CD4-positive, alpha-beta T cell (primary cell): ENCODE data around the gene CYP24A1. TPM values are rescaled to one million over a fixed set of nuclear protein-coding genes. Genes with fewer than 3 reads are reported as not detected.

Experiments used
- ATAC-seq: fragments of 200-7000 bp; cut with Tn5 transposase; one replicate; pipeline ENCODE4 v1.10.0; 2022; ENCODE audit warnings: mild to moderate bottlenecking; ENCODE audit not compliant: poor library complexity
- CTCF ChIA-PET: fragments of 350-600 bp; sonication (Branson Sonifier 250); formaldehyde crosslinking; loops from one replicate; lab custom pipeline; 2021; ENCODE audit warnings: antibody characterized with exemption, inconsistent platforms; lab: Charles Lee
- POLR2A ChIA-PET: fragments of 350-600 bp; sonication (Branson Sonifier 250); formaldehyde crosslinking; loops from one replicate; lab custom pipeline; 2021; ENCODE audit warnings: antibody characterized with exemption, inconsistent platforms; lab: Charles Lee
- DNase-seq, 14 experiments: peaks; one replicate each; pipeline ENCODE4 v3.0.0-alpha.2; 2013 to 2020; ENCODE audit warnings: mixed read lengths in 2 of 14
- H3K27ac ChIP-seq, 2 donors: one replicate each; pipeline versions ENCODE4 v1.5.1 to v1.7.0; 2013; ENCODE audit warnings: low read length in 2 of 2, low read depth in 1 of 2, mild to moderate bottlenecking in 1 of 2
- H3K27me3 ChIP-seq, 2 experiments: 1 replicate in 1 of 2; 2 replicates in 1 of 2; pipeline versions ENCODE4 v1.6.1 to v1.7.0; 2013; ENCODE audit warnings: low read length in 2 of 2, control low read depth in 1 of 2, mild to moderate bottlenecking in 1 of 2, moderate library complexity in 1 of 2; ENCODE audit not compliant: insufficient read depth in 2 of 2, control insufficient read depth in 1 of 2
- H3K36me3 ChIP-seq: one replicate; pipeline ENCODE4 v1.6.1; 2013; ENCODE audit warnings: low read length, control low read depth; ENCODE audit not compliant: insufficient read depth
- H3K4me1 ChIP-seq: one replicate; pipeline ENCODE4 v1.6.1; 2013; ENCODE audit warnings: low read length, control low read depth; ENCODE audit not compliant: insufficient read depth
- H3K4me3 ChIP-seq: one replicate; pipeline ENCODE4 v1.5.1; 2013; ENCODE audit warnings: mild to moderate bottlenecking, low read length, moderate library complexity
- H3K9me3 ChIP-seq, 2 experiments: 1 replicate in 1 of 2; 2 replicates in 1 of 2; pipeline versions ENCODE4 v1.6.1 to v1.7.0; 2013; ENCODE audit warnings: low read length in 2 of 2, mild to moderate bottlenecking in 2 of 2, control low read depth in 1 of 2, moderate library complexity in 1 of 2; ENCODE audit not compliant: control insufficient read depth in 1 of 2, insufficient read depth in 1 of 2
- H3K27ac Mint-ChIP-seq: one replicate; pipeline ENCODE4 v1.8.0; 2020; ENCODE audit warnings: mixed read lengths
- H3K27me3 Mint-ChIP-seq: one replicate; pipeline ENCODE4 v1.8.0; 2021; ENCODE audit warnings: mixed read lengths
- H3K36me3 Mint-ChIP-seq: one replicate; pipeline ENCODE4 v1.8.0; 2021; ENCODE audit warnings: low read depth, mixed read lengths
- H3K4me1 Mint-ChIP-seq: one replicate; pipeline ENCODE4 v1.8.0; 2021; ENCODE audit warnings: low read depth, mixed read lengths
- H3K4me3 Mint-ChIP-seq: one replicate; pipeline ENCODE4 v1.8.0; 2020; ENCODE audit warnings: mild to moderate bottlenecking, mixed read lengths
- H3K9me3 Mint-ChIP-seq: one replicate; pipeline ENCODE4 v1.8.0; 2020; ENCODE audit warnings: mixed read lengths
- CTCF ChIP-seq: fragments of 200-600 bp; IDR thresholded peaks from one replicate; pipeline ENCODE4 v1.8.0; 2022; ENCODE audit warnings: antibody characterized with exemption, mild to moderate bottlenecking
- intact Hi-C, 2 experiments: fragments of 100-400 bp; cut with DNase I in 1 of 2; cut with micrococcal nuclease in 1 of 2; formaldehyde crosslinking; loops; one replicate each; pipeline versions ENCODE4 v1.15.1 to v1.9.0; 2023 to 2025; cut with DNase I, micrococcal nuclease
- total RNA-seq, 174 experiments: library from RNA in 2 of 174; stranded (reverse) in 2 of 174; gene quantifications; one replicate each; pipeline ENCODE4 v1.2.3 and lab custom pipeline; 2021 to 2026

The CYP24A1 gene
- total RNA-seq, 2 experiments from 2014 or later, result 0.56 to 1.0 TPM

GRCh38 chr20:54218470-54218869, 44.7 kb upstream of the CYP24A1 start:
- Histone ChIP-seq H3K27me3 (no peaks in the 10 kb centered on the region), H3K9me3 (no peaks in the 10 kb centered on the region), H3K4me1 (peaks cover 13% of the 10 kb centered on the region), H3K27ac (no peak overlapping the region), H3K36me3 (peaks cover 27% of the 10 kb centered on the region), H3K4me3 (no peak overlapping the region)
- DNase-seq, result no peak
- Mint-ChIP-seq H3K9me3 (no peaks in the 10 kb centered on the region), H3K4me3 (no peak overlapping the region), H3K4me1 (peaks cover 29% of the 10 kb centered on the region), H3K27ac (no peak overlapping the region), H3K36me3 (peaks cover 45% of the 10 kb centered on the region), H3K27me3 (no peaks in the 10 kb centered on the region)
- ChIA-PET CTCF (interaction anchor here (1.8 kb wide), 1 partner anchor 19 kb away, joined by 4 read pairs; no protein-coding TSS in a partner anchor), POLR2A (no interaction called here)
- intact Hi-C loops, result no loop called here
- TF ChIP-seq CTCF, result no peak
- no peak for ATAC-seq

- H3K4me3 Mint-ChIP-seq, result no peak overlapping the region
- Histone ChIP-seq H3K27me3 (no peaks in the 10 kb centered on the region), H3K9me3 (no peaks in the 10 kb centered on the region), H3K4me1 (peaks cover 13% of the 10 kb centered on the region), H3K4me3 (no peak overlapping the region), H3K27ac (no peak overlapping the region), H3K36me3 (peaks cover 27% of the 10 kb centered on the region)
- ATAC-seq, result no peak
- intact Hi-C loops, result no loop called here
- no peaks in the 10 kb centered on the region for H3K27me3 Mint-ChIP-seq
- peaks cover 32% of the 10 kb centered on the region for H3K4me1 Mint-ChIP-seq
- peaks cover 45% of the 10 kb centered on the region for H3K36me3 Mint-ChIP-seq
- ChIA-PET CTCF (interaction anchor here (1.8 kb wide), 1 partner anchor 18 kb away, joined by 4 read pairs; no protein-coding TSS in a partner anchor), POLR2A (no interaction called here)
- H3K9me3 Mint-ChIP-seq, result no peaks in the 10 kb centered on the region
- DNase-seq, result no peak
- H3K27ac Mint-ChIP-seq, result no peak overlapping the region
- no peak for TF ChIP-seq CTCF
These were observed 44.0 kb upstream of the CYP24A1 start for GRCh38 chr20:54217762-54218161.

GRCh38 chr20:54215157-54215789, 41.5 kb upstream of the CYP24A1 start:
- ChIA-PET CTCF (interaction anchor here (1.0 kb wide), 1 partner anchor 10 kb away, joined by 3 read pairs; no protein-coding TSS in a partner anchor), POLR2A (no interaction called here)
- H3K27me3 ChIP-seq, result no peaks in the 10 kb centered on the region
- H3K9me3 ChIP-seq, result no peaks in the 10 kb centered on the region
- Mint-ChIP-seq H3K9me3 (no peaks in the 10 kb centered on the region), H3K27ac (no peak overlapping the region), H3K4me3 (no peak overlapping the region), H3K4me1 (peaks cover 28% of the 10 kb centered on the region), H3K27me3 (no peaks in the 10 kb centered on the region), H3K36me3 (peaks cover 45% of the 10 kb centered on the region)
- H3K36me3 ChIP-seq, result peaks cover 27% of the 10 kb centered on the region
- ATAC-seq (no peak), DNase-seq (no peak)
- TF ChIP-seq CTCF, result no peak
- H3K4me1 ChIP-seq, result no peaks in the 10 kb centered on the region
- intact Hi-C loops, result no loop called here
- no peak overlapping the region for H3K4me3 ChIP-seq
- no peak overlapping the region for H3K27ac ChIP-seq
